Left lung (tissue), 10 donors: ENCODE data around the gene AMN. TPM values are rescaled to one million over a fixed set of nuclear protein-coding genes. Genes with fewer than 3 reads are reported as not detected.
A peak's percentile ranks its signal among the peaks of the same experiment; 100 is the strongest.
"Not testable (repeated sequence)": the region's sequence is repeated elsewhere in the genome, so short reads cannot be mapped to it uniquely, and the experiment has no call there.

Experiments used
- ATAC-seq: fragments of 200-7000 bp; cut with Tn5 transposase; one replicate; pipeline ENCODE4 v1.9.1; 2020; ENCODE audit warnings: moderate library complexity
- DNase-seq, 4 donors: peaks; one replicate each; pipeline ENCODE4 v3.0.0-alpha.2; 2013 to 2020
- H3K27ac ChIP-seq, 2 donors: fragments of 200-600 bp; sonication (generic) in 1 of 2; one replicate each; pipeline versions ENCODE4 v1.5.0 to v1.8.0; 2020 to 2021
- H3K27me3 ChIP-seq, 2 donors: fragments of 200-600 bp; sonication (generic) in 1 of 2; one replicate each; pipeline versions ENCODE4 v1.5.0 to v1.8.0; 2020 to 2021
- H3K36me3 ChIP-seq, 2 donors: fragments of 200-600 bp; sonication (generic) in 1 of 2; one replicate each; pipeline versions ENCODE4 v1.5.0 to v1.8.0; 2020 to 2021
- H3K4me1 ChIP-seq, 2 donors: fragments of 200-600 bp; one replicate each; pipeline ENCODE4 v1.8.0; 2021
- H3K4me3 ChIP-seq, 2 donors: fragments of 200-600 bp; sonication (generic) in 1 of 2; one replicate each; pipeline versions ENCODE4 v1.5.0 to v1.8.0; 2020 to 2021; ENCODE audit warnings: mild to moderate bottlenecking in 1 of 2
- H3K9me3 ChIP-seq, 2 donors: fragments of 200-600 bp; sonication (generic) in 1 of 2; one replicate each; pipeline versions ENCODE4 v1.5.0 to v1.8.0; 2020 to 2021
- intact Hi-C, 2 donors: fragments of 100-400 bp; cut with DNase I; formaldehyde crosslinking; loops; one replicate each; pipeline versions ENCODE4 v1.11.2 to v1.14.2; 2022
- polyA plus RNA-seq, 6 donors: library from polyadenylated mRNA; unstranded; fragments of 120-200 nt; gene quantifications; one replicate each; pipeline ENCODE4 v1.2.1, GENCODE V29; 2013; ENCODE audit not compliant: insufficient read length in 6 of 6
- total RNA-seq, 2 donors: library from RNA; stranded (reverse); fragmentation: NEBNext Ultra II Directional; extraction: Animal tissue kit (Norgen Biotek cat#: 25700); gene quantifications; one replicate each; pipeline ENCODE4 v1.2.1, GENCODE V29; 2021
- TF ChIP-seq, protein P1 (sequence below), 2 donors: fragments of 200-600 bp; sonication (generic) in 1 of 2; IDR thresholded peaks; one replicate each; pipeline versions ENCODE4 v1.5.0 to v1.8.0; 2021; ENCODE audit warnings: antibody characterized with exemption in 2 of 2
- donor health status: DM: no; HTN: yes; CAD: no.
- donor health status: DM: no; HTN: no; CAD: no.

Gene AMN
- total and polyA plus RNA-seq, 8 donors: 0.30 to 23.2 (median 1.1) TPM

DNA sequence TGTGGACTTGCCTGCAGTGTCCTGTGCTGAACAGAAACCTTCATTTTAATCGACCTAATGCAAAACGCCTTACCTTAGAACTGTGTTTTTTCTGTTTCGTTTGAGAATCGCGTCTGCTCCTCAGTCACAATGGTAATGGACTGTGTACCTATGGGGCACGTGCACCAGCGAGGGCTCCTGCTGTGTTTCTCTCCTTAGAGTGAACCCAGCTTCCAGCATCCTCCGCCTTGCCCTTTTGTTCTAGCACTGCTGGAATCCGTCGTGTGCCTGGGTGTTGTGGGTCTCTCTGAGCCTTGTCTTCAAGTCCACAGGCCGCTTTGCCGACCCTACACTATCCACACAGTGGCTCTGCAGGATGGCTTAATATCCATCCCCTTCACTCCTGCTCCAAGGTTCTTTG lies 3.6 kb downstream of the AMN start:
- Histone ChIP-seq H3K4me3 (no peak overlapping the region), H3K36me3 (no peaks in the 10 kb centered on the region), H3K27me3 (peaks cover 45 to 100% of the 10 kb centered on the region in 2 donors), H3K9me3 (no peaks in the 10 kb centered on the region), H3K27ac (no peak overlapping the region), H3K4me1 (peaks cover 28 to 45% of the 10 kb centered on the region in 2 donors)
- ATAC-seq: no peak
- peak in 1 of 4 donors; percentile 15 for DNase-seq
- TF ChIP-seq, protein P1, sequence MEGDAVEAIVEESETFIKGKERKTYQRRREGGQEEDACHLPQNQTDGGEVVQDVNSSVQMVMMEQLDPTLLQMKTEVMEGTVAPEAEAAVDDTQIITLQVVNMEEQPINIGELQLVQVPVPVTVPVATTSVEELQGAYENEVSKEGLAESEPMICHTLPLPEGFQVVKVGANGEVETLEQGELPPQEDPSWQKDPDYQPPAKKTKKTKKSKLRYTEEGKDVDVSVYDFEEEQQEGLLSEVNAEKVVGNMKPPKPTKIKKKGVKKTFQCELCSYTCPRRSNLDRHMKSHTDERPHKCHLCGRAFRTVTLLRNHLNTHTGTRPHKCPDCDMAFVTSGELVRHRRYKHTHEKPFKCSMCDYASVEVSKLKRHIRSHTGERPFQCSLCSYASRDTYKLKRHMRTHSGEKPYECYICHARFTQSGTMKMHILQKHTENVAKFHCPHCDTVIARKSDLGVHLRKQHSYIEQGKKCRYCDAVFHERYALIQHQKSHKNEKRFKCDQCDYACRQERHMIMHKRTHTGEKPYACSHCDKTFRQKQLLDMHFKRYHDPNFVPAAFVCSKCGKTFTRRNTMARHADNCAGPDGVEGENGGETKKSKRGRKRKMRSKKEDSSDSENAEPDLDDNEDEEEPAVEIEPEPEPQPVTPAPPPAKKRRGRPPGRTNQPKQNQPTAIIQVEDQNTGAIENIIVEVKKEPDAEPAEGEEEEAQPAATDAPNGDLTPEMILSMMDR (IDR thresholded peaks at IDR 0.05): no peak
- intact Hi-C loops: loop anchor here in 1 of 2 donors (10.0 kb wide), 1 partner anchor 151 kb away; the partner anchor contains the start of gene TRAF3

DNA sequence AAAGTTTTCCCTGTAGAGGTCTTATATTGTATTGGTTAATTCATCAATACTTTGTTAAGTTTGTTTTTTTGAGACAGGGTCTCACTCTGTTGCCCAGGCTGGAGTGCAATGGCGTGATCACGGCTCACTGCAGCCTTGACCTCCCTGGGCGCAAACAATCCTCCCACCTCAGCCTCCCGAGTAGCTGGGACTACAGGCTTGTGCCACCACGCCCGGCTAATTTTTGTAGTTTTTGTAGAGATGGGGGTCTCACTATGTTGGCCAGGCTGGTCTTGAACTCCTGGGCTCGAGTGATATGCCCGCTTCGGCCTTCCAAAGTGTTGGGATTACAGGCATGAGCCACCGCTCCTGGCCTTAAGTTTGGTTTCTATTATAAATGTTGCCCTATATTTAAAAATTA lies 4.4 kb downstream of the AMN start:
- not testable (repeated sequence) for H3K36me3 ChIP-seq, ATAC-seq, H3K4me3 ChIP-seq, H3K9me3 ChIP-seq
- DNase-seq: peak in 1 of 4 donors; percentile 28
- Histone ChIP-seq H3K27me3 (peaks cover 45 to 100% of the 10 kb centered on the region in 2 donors), H3K4me1 (peaks cover 28 to 45% of the 10 kb centered on the region in 2 donors), H3K27ac (peak overlapping the region in 1 of 2 donors; percentile 57)
- intact Hi-C loops: loop anchor here in 1 of 2 donors (10.0 kb wide), 1 partner anchor 152 kb away; the partner anchor contains the start of gene TRAF3

DNA sequence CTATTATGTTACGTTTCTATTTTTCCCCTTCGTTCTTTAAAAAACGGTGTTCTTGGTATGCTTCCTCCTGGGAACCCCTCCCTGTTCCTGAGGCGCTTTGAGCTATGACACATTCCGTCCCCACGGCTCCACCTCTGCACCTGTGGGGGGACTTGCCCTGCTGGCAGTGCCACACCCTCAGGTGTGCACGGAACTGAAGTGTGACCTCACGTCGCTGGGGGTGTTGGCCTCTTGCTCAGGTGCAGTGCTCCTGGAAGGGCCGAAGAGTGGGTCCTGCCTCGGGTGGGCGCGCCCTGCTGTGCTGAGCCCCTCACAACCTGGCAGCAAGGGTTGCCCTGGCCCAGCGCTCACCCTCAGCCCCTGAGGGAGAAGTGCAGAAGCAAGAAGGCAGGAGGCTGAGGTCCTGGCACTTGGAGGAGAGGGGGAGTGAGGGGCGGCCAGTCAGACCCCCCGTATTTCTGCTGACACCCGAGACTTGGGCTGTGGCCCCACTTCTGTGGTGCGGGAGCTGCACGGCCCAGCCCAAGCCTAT lies 4.9 kb downstream of the AMN start:
- peak in 3 of 4 donors; percentile 24 to 88 (median 81) for DNase-seq
- H3K4me1 ChIP-seq: peaks cover 28 to 45% of the 10 kb centered on the region in 2 donors
- intact Hi-C loops: loop anchor here in 1 of 2 donors (10.0 kb wide), 1 partner anchor 153 kb away; the partner anchor contains the start of gene TRAF3
- peak overlapping the region; percentile 57 to 78 for H3K27ac ChIP-seq
- no peaks in the 10 kb centered on the region for H3K9me3 ChIP-seq
- H3K36me3 ChIP-seq: peaks cover 0 to 10% of the 10 kb centered on the region in 2 donors
- peaks cover 43 to 100% of the 10 kb centered on the region in 2 donors for H3K27me3 ChIP-seq
- ATAC-seq: peak; percentile 69
- H3K4me3 ChIP-seq: peak overlapping the region; percentile 34 to 44
- TF ChIP-seq, protein P1 (IDR thresholded peaks at IDR 0.05): no peak

- H3K27me3 ChIP-seq: peaks cover 38 to 95% of the 10 kb centered on the region in 2 donors
- intact Hi-C loops: loop anchor here in 1 of 2 donors (10.0 kb wide), 1 partner anchor 153 kb away; the partner anchor contains the start of gene TRAF3
- peak; percentile 64 for ATAC-seq
Observed at GRCh38 chr14:102927878-102928411, 5.5 kb downstream of the AMN start.

GRCh38 chr14:102928412-102929240 lies 6.2 kb downstream of the AMN start:
- Histone ChIP-seq H3K36me3 (peaks cover 0 to 20% of the 10 kb centered on the region in 2 donors), H3K27me3 (peaks cover 31 to 88% of the 10 kb centered on the region in 2 donors), H3K27ac (peak overlapping the region; percentile 57 to 78), H3K4me1 (peaks cover 21 to 36% of the 10 kb centered on the region in 2 donors), H3K9me3 (no peaks in the 10 kb centered on the region), H3K4me3 (peak overlapping the region; percentile 34 to 44)
- TF ChIP-seq, protein P1 (IDR thresholded peaks at IDR 0.05): no peak
- intact Hi-C loops: loop anchor here in 1 of 2 donors (10.0 kb wide), 1 partner anchor 154 kb away; the partner anchor contains the start of gene TRAF3
- peak; percentile 65 to 91 (median 84) for DNase-seq
- peak; percentile 91 for ATAC-seq

More at GRCh38 chr14:102927878-102928411, 5.5 kb downstream of the AMN start:
- peak in 1 of 4 donors; percentile 77 for DNase-seq
- Histone ChIP-seq H3K9me3 (no peaks in the 10 kb centered on the region), H3K36me3 (peaks cover 0 to 14% of the 10 kb centered on the region in 2 donors), H3K4me3 (peak overlapping the region; percentile 34 to 44), H3K27ac (peak overlapping the region; percentile 57 to 78), H3K4me1 (peaks cover 25 to 42% of the 10 kb centered on the region in 2 donors)
- TF ChIP-seq, protein P1 (IDR thresholded peaks at IDR 0.05): no peak
